GM21447 (cell line): ENCODE measurements around the gene KCTD12.

ENCODE experiments used
- ATAC-seq: cut with Tn5 transposase; IDR thresholded peaks from one replicate; pipeline ENCODE4 v1.9.1; 2021; ENCODE audit not compliant: unreplicated experiment

The KCTD12 gene

GRCh38 chr13:76888421-76888820, 2.2 kb upstream of the KCTD12 start:
- ATAC-seq = no peak

- no peak for ATAC-seq
Measured at GRCh38 chr13:76887076-76887563, 915 bp upstream of the KCTD12 start.

GRCh38 chr13:76886005-76886291, 257 bp downstream of the KCTD12 start:
- no peak for ATAC-seq

GRCh38 chr13:76885203-76886004, 801 bp downstream of the KCTD12 start:
- ATAC-seq = peak; percentile 49

GRCh38 chr13:76884907-76885202, 1.4 kb downstream of the KCTD12 start:
- ATAC-seq = no peak

GRCh38 chr13:76884186-76884906, 1.9 kb downstream of the KCTD12 start:
- ATAC-seq = no peak

GRCh38 chr13:76883236-76883635, 3.0 kb downstream of the KCTD12 start:
- no peak for ATAC-seq

- no peak for ATAC-seq
Measured at GRCh38 chr13:76882431-76882830, 3.8 kb downstream of the KCTD12 start.

GRCh38 chr13:76879883-76880270, 6.3 kb downstream of the KCTD12 start:
- ATAC-seq = peak; percentile 25

- peak; percentile 96 for ATAC-seq
Measured at GRCh38 chr13:76879203-76879882, 6.9 kb downstream of the KCTD12 start.

- ATAC-seq = no peak
Measured at GRCh38 chr13:76878043-76878442, 8.2 kb downstream of the KCTD12 start.

GRCh38 chr13:76875271-76875815, 10.9 kb downstream of the KCTD12 start:
- no peak for ATAC-seq

GRCh38 chr13:76874479-76874878, 11.7 kb downstream of the KCTD12 start:
- peak; percentile 79 for ATAC-seq

GRCh38 chr13:76873445-76873844, 12.8 kb downstream of the KCTD12 start:
- no peak for ATAC-seq

- ATAC-seq = no peak
Measured at GRCh38 chr13:76872675-76873074, 13.5 kb downstream of the KCTD12 start.

GRCh38 chr13:76871432-76871831, 14.8 kb downstream of the KCTD12 start:
- no peak for ATAC-seq

GRCh38 chr13:76868371-76868770, 17.8 kb downstream of the KCTD12 start:
- ATAC-seq = no peak

- ATAC-seq = no peak
Measured at GRCh38 chr13:76865996-76866503, 20.2 kb downstream of the KCTD12 start.

GRCh38 chr13:76865109-76865508, 21.1 kb downstream of the KCTD12 start:
- ATAC-seq = no peak

- ATAC-seq = no peak
Measured at GRCh38 chr13:76864259-76864658, 21.9 kb downstream of the KCTD12 start.

GRCh38 chr13:76863022-76863421, 23.2 kb downstream of the KCTD12 start:
- ATAC-seq = no peak

GRCh38 chr13:76861859-76862258, 24.3 kb downstream of the KCTD12 start:
- no peak for ATAC-seq
